ENCODE measurements around the gene IKZF1.

DNA sequence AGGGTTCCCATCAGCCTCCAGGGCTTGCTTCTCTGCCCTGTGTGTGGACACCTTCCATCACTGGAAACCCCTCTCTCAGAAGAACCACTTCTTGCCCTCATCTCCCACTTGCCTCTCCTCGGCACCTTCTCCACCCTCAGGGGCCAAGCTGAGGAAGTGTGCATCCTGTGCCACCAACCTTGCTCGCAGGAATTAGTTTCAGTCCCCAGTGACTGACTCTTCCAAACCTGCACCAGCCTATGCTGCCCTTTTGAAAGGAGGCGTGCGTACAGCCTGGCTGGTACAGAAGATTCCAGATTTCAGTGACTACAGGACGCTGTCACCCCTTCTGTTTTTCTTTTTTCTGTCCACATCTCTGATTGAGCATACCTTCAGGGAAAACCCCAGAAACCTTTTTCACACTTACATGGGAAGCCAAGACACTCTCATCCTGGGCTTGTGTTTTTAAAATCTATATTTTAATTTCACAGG, 67.1 kb downstream of the IKZF1 start:
- TF ChIP-seq, protein P1, sequence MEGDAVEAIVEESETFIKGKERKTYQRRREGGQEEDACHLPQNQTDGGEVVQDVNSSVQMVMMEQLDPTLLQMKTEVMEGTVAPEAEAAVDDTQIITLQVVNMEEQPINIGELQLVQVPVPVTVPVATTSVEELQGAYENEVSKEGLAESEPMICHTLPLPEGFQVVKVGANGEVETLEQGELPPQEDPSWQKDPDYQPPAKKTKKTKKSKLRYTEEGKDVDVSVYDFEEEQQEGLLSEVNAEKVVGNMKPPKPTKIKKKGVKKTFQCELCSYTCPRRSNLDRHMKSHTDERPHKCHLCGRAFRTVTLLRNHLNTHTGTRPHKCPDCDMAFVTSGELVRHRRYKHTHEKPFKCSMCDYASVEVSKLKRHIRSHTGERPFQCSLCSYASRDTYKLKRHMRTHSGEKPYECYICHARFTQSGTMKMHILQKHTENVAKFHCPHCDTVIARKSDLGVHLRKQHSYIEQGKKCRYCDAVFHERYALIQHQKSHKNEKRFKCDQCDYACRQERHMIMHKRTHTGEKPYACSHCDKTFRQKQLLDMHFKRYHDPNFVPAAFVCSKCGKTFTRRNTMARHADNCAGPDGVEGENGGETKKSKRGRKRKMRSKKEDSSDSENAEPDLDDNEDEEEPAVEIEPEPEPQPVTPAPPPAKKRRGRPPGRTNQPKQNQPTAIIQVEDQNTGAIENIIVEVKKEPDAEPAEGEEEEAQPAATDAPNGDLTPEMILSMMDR (IDR thresholded peaks at IDR 0.05 in 2 of 3, conservative IDR thresholded peaks at IDR 0.05 in 1 of 3; ENCODE audit: borderline replicate concordance in 1 of 3, insufficient read depth in 1 of 3, low read depth in 2 of 3, low read length in 2 of 3), result no peak
- TF ChIP-seq EZH2phosphoT487 (IDR thresholded peaks at IDR 0.05; ENCODE audit: borderline replicate concordance) (no peak), FOSL1 (IDR thresholded peaks at IDR 0.05; ENCODE audit: low read depth) (no peak), POLR2AphosphoS5 (IDR thresholded peaks at IDR 0.05; ENCODE audit: low read depth, low read length) (no peak), POLR2A (IDR thresholded peaks at IDR 0.05; ENCODE audit: borderline replicate concordance, extremely low read depth, insufficient read depth, insufficient read length) (no peak), SP1 (IDR thresholded peaks at IDR 0.05; ENCODE audit: low read depth) (no peak), EGR1 (IDR thresholded peaks at IDR 0.05; ENCODE audit: low read depth) (no peak), TCF7L2 (IDR thresholded peaks at IDR 0.05; ENCODE audit: borderline replicate concordance, extremely low read depth, insufficient read depth, insufficient read length) (no peak)
- TF ChIP-seq, protein P2, sequence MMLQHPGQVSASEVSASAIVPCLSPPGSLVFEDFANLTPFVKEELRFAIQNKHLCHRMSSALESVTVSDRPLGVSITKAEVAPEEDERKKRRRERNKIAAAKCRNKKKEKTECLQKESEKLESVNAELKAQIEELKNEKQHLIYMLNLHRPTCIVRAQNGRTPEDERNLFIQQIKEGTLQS (IDR thresholded peaks at IDR 0.05), result no peak
- TF ChIP-seq, protein P3, sequence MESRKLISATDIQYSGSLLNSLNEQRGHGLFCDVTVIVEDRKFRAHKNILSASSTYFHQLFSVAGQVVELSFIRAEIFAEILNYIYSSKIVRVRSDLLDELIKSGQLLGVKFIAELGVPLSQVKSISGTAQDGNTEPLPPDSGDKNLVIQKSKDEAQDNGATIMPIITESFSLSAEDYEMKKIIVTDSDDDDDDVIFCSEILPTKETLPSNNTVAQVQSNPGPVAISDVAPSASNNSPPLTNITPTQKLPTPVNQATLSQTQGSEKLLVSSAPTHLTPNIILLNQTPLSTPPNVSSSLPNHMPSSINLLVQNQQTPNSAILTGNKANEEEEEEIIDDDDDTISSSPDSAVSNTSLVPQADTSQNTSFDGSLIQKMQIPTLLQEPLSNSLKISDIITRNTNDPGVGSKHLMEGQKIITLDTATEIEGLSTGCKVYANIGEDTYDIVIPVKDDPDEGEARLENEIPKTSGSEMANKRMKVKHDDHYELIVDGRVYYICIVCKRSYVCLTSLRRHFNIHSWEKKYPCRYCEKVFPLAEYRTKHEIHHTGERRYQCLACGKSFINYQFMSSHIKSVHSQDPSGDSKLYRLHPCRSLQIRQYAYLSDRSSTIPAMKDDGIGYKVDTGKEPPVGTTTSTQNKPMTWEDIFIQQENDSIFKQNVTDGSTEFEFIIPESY (IDR thresholded peaks at IDR 0.05; ENCODE audit: extremely low read depth, insufficient replicate concordance, low read length), result no peak
